ENCODE data around the gene AADACL2. TPM values are rescaled to one million over a fixed set of nuclear protein-coding genes. Genes with fewer than 3 reads are reported as not detected.

Gene AADACL2
- total and polyA plus RNA-seq, 8 donors = not detected

- no peaks in the 10 kb centered on the region for H3K27me3 ChIP-seq
- no peaks in the 10 kb centered on the region for H3K9me3 ChIP-seq
- no peak overlapping the region for H3K4me3 ChIP-seq
- no peak overlapping the region for H3K27ac ChIP-seq
- DNase-seq = no peak
- TF ChIP-seq CTCF (IDR thresholded peaks at IDR 0.05) = no peak
- no peaks in the 10 kb centered on the region for H3K36me3 ChIP-seq
- H3K4me1 ChIP-seq = no peaks in the 10 kb centered on the region
- ATAC-seq = no peak
- intact Hi-C loops (cut with DNase I) = no loop called here
These were observed 43.1 kb upstream of the AADACL2 start for GRCh38 chr3:151690645-151691044.

DNA sequence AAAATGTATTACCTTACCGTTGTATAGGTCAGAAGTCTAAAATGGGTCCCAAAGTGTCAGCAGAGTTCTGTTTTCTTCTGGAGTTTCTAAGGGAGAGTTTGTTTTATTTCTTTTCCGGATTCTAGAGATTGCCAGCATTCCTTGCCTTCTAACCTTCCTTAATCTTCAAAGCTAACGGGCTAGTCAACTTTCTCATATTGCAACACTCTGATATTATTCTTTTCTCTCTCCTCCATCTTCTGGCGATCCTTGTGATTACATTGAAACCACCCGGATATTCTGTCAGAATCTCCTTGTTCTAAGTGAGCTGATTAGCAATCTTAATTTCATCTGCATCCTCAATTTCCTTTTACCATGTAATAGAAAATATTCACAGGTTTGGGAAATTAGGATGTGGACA is 36.2 kb upstream of the AADACL2 start:
- Histone ChIP-seq H3K27ac (no peak overlapping the region), H3K9me3 (peaks cover 0 to 8% of the 10 kb centered on the region in 2 donors), H3K4me3 (no peak overlapping the region), H3K27me3 (no peaks in the 10 kb centered on the region), H3K4me1 (no peaks in the 10 kb centered on the region), H3K36me3 (no peaks in the 10 kb centered on the region)
- intact Hi-C loops (cut with DNase I) = no loop called here
- no peak for TF ChIP-seq CTCF (IDR thresholded peaks at IDR 0.05)
- ATAC-seq (no peak), DNase-seq (no peak)

DNA sequence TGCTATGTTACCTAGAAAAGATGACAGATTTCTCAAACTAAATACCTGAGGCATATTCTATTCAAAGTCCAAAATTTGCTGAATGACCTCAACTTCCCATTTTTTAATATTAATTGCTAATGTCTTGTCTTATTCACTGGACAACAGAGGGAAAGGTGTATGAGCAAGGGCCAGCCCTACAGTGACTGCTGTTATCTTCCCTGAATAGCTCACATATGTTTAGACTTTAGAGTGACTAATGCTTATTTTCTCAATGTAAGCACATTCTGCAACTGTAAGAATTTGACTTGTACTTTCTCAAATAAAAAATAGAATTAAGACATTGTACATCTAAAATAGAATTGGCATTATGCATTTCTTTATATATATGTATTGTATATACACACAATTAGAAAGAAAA is 26.5 kb upstream of the AADACL2 start:
- intact Hi-C loops (cut with DNase I) = no loop called here
- Histone ChIP-seq H3K27ac (no peak overlapping the region), H3K27me3 (no peaks in the 10 kb centered on the region), H3K9me3 (peaks cover 0 to 13% of the 10 kb centered on the region in 2 donors), H3K4me1 (no peaks in the 10 kb centered on the region), H3K36me3 (no peaks in the 10 kb centered on the region), H3K4me3 (no peak overlapping the region)
- ATAC-seq = no peak
- DNase-seq = no peak
- no peak for TF ChIP-seq CTCF (IDR thresholded peaks at IDR 0.05)

- Histone ChIP-seq H3K9me3 (peaks cover 0 to 16% of the 10 kb centered on the region in 2 donors), H3K27ac (no peak overlapping the region), H3K27me3 (no peaks in the 10 kb centered on the region), H3K36me3 (no peaks in the 10 kb centered on the region), H3K4me1 (no peaks in the 10 kb centered on the region), H3K4me3 (no peak overlapping the region)
- DNase-seq = no peak
- no peak for ATAC-seq
- TF ChIP-seq CTCF (IDR thresholded peaks at IDR 0.05) = no peak
- intact Hi-C loops (cut with DNase I) = no loop called here
These were observed 24.9 kb upstream of the AADACL2 start for GRCh38 chr3:151708868-151709267.

- Histone ChIP-seq H3K9me3 (peaks cover 0 to 16% of the 10 kb centered on the region in 2 donors), H3K4me1 (no peaks in the 10 kb centered on the region), H3K27me3 (no peaks in the 10 kb centered on the region), H3K27ac (no peak overlapping the region), H3K36me3 (no peaks in the 10 kb centered on the region), H3K4me3 (no peak overlapping the region)
- intact Hi-C loops (cut with DNase I) = no loop called here
- DNase-seq = no peak
- no peak for ATAC-seq
- TF ChIP-seq CTCF (IDR thresholded peaks at IDR 0.05) = no peak
These were observed 23.9 kb upstream of the AADACL2 start for GRCh38 chr3:151709847-151710246.

All from left lung (tissue), 10 donors.